Bronchial epithelial cell (primary cell): ENCODE measurements around the gene NSUN2. TPM values are rescaled to one million over a fixed set of nuclear protein-coding genes. Genes with fewer than 3 reads are reported as not detected.
A peak's percentile ranks its signal among the peaks of the same experiment; 100 is the strongest.

Experiments
- DNase-seq: peaks from one replicate; pipeline ENCODE4 v3.0.0-alpha.2; 2010; ENCODE audit warnings: low read depth
- FAIRE-seq: peaks from 2 replicates; lab custom pipeline; 2011; peaks lifted over from hg19 to GRCh38; lab: Jason Lieb, UNC
- H3K27me3 ChIP-seq: 2 replicates; pipeline ENCODE4 v1.5.1; 2011; ENCODE audit warnings: low read length; ENCODE audit not compliant: control insufficient read depth, insufficient read depth
- H3K36me3 ChIP-seq: 2 replicates; pipeline ENCODE4 v1.5.1; 2011; ENCODE audit warnings: low read length; ENCODE audit not compliant: control insufficient read depth, insufficient read depth
- H3K4me3 ChIP-seq: 2 replicates; pipeline ENCODE4 v1.5.1; 2011; ENCODE audit warnings: mild to moderate bottlenecking, low read depth, low read length, control low read depth
- total RNA-seq: library from RNA; depleted of rRNA; stranded (reverse); fragments of >200 nt; gene quantifications from 2 replicates; pipeline ENCODE4 v1.2.1, GENCODE V29; 2014
- TF ChIP-seq, protein P1 (sequence below): IDR thresholded peaks from 2 replicates; pipeline ENCODE4 v1.5.1; 2011; ENCODE audit warnings: mild to moderate bottlenecking, moderate library complexity, low read length, control low read depth, inconsistent platforms; ENCODE audit not compliant: insufficient read depth, severe bottlenecking

Gene NSUN2
- total RNA-seq, 1 donor from 2014 or later: 78.5 TPM

DNA sequence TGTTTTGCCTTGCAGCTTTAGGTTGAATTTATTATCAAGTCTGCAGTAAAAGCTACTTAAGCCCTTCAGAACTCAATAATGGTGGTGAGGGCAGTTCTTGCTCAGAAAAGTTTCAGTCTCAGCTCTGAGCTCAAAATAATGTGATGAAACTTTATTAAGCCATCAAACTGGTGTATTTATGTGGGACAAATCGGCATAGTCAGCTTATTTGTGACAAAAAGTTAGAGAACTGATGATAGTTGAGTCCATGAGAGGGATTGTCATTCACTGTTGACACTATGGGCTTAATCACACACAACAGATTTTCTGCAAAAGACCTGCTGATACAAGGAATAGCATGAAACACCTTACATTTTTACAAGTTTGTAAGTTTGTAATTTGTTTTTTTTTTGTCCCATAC is 9.8 kb upstream of the NSUN2 start:
- Histone ChIP-seq H3K36me3 (peaks cover 9% of the 10 kb centered on the region), H3K4me3 (no peak overlapping the region), H3K27me3 (no peaks in the 10 kb centered on the region)
- no peak for DNase-seq
- FAIRE-seq: no peak
- TF ChIP-seq, protein P1, sequence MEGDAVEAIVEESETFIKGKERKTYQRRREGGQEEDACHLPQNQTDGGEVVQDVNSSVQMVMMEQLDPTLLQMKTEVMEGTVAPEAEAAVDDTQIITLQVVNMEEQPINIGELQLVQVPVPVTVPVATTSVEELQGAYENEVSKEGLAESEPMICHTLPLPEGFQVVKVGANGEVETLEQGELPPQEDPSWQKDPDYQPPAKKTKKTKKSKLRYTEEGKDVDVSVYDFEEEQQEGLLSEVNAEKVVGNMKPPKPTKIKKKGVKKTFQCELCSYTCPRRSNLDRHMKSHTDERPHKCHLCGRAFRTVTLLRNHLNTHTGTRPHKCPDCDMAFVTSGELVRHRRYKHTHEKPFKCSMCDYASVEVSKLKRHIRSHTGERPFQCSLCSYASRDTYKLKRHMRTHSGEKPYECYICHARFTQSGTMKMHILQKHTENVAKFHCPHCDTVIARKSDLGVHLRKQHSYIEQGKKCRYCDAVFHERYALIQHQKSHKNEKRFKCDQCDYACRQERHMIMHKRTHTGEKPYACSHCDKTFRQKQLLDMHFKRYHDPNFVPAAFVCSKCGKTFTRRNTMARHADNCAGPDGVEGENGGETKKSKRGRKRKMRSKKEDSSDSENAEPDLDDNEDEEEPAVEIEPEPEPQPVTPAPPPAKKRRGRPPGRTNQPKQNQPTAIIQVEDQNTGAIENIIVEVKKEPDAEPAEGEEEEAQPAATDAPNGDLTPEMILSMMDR: no peak

DNA sequence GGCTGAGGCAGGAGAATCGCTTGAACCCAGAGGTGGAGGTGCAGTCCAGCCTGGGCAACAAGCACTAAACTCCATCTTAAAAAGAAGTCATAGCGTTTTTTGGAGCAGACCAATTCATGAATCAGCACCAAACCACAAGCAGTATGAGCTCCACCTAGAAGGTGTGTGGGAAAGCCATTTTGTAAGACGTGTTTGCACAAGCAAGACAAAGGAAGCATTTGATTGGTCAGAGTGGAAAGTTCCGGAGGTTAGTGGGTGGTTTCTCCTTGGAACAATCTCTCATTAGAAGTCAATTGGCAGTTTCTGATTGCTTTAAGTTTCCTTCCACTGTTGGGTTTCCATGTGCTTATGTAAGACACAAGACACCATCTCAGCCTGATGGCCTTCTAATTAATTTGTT is 5.4 kb upstream of the NSUN2 start:
- H3K4me3 ChIP-seq: no peak overlapping the region
- peaks cover 4% of the 10 kb centered on the region for H3K36me3 ChIP-seq
- DNase-seq (peak; percentile 97), FAIRE-seq (peak; percentile 40)
- TF ChIP-seq, protein P1: no peak
- H3K27me3 ChIP-seq: no peaks in the 10 kb centered on the region

DNA sequence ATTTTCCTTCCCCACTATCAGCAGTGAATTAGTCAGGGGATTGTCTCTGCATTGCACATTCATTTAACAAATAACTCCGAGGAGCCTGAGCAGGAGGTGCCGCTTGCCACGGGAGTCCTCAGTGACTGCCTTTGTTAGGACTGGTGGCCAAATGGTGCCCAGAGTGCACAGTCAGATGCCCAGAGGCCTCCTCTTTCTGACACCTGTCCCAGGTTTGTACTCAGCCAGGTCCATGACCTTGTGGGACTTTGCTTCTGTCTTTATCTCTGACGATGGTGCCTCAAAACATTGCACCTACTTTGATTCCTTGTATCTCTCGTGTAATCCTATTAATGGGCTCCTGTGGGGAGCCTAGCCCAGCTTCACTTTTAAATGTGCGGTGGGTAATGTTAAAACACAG is 4.7 kb upstream of the NSUN2 start:
- TF ChIP-seq, protein P1: no peak
- no peak for FAIRE-seq
- Histone ChIP-seq H3K4me3 (no peak overlapping the region), H3K36me3 (peaks cover 4% of the 10 kb centered on the region), H3K27me3 (no peaks in the 10 kb centered on the region)
- DNase-seq: no peak

DNA sequence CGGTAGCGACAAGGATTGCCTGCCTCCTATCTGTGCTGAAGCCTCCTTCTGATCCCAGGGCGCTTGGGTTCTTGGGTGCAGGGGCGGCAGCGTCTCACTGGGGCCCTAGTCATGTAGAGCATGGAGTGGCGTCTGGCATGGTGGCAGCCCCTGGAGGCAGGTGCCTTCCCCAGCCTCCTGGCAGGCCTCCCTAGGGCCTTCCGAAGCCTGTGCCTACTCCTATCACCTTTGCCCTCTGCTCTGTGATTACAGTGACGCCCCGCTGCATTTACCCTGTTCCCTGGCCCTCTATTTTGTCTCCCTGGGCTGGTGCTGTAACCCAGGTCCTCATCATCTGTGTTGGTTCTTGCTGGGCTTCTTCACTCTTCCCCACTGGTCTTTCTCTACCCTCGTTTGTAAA is 4.2 kb upstream of the NSUN2 start:
- no peak for FAIRE-seq
- no peak for DNase-seq
- no peak overlapping the region for H3K4me3 ChIP-seq
- peaks cover 4% of the 10 kb centered on the region for H3K36me3 ChIP-seq
- no peaks in the 10 kb centered on the region for H3K27me3 ChIP-seq
- TF ChIP-seq, protein P1: no peak

DNA sequence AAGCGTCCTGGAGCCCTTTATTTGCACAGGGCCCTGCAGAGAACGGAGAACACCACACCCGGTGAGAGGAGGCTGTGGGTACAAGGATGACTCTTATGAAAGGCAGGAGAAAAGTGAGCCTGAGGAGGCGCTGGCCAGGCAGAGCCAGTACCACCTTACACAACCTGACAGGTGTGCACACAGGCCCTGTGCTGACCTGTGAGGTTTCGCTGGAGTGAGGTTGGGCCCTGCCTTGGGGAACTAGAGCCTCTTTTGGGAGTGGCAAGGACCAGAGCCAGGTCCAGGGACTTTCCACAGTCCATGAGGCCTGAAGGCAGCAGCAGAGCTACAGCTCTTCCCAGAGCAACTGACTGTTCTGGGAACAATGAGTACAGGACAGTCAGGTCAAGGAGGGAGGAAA is 3.4 kb upstream of the NSUN2 start:
- FAIRE-seq: no peak
- DNase-seq: peak; percentile 90
- H3K4me3 ChIP-seq: no peak overlapping the region
- H3K27me3 ChIP-seq: no peaks in the 10 kb centered on the region
- TF ChIP-seq, protein P1: peak; percentile 37
- peaks cover 3% of the 10 kb centered on the region for H3K36me3 ChIP-seq

DNA sequence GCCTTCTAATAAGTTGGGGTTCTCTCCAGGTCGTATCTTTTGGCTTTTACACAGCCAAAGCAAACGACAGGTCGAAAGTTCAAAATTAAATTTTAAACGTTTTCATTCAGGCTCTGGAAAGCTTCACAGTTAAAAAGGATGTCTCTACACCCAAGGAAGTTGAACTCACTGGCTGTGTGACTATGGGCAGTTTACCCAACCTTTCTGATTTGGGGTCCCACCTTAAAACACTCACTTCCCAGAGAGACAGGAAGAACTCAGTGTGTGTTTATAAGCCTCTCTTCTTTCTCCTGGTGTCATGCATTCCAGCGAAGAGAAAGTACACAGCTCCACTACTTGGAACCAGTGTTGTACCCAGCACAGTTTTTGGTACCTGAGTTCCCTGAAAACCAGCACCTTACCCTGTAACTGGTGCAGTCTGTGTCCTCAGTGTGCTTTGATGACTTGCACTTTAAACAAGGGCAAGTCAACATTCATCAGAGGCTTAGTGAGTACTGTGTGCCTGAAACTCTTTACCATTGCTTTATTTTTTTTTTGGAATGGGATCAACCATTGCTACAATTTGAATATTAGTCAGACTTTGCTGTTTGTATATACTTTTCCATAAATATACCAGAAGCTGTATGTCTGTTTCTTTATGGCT is 2.1 kb upstream of the NSUN2 start:
- H3K4me3 ChIP-seq: peak overlapping the region; percentile 73
- no peak for FAIRE-seq
- TF ChIP-seq, protein P1: no peak
- H3K36me3 ChIP-seq: peaks cover 2% of the 10 kb centered on the region
- H3K27me3 ChIP-seq: no peaks in the 10 kb centered on the region
- peak; percentile 20 for DNase-seq
